A549 treated with AZD2906 at 1 μM for 4 hours (cell line): ENCODE measurements around the gene IL17C. TPM values are rescaled to one million over a fixed set of nuclear protein-coding genes. Genes with fewer than 3 reads are reported as not detected.

Source experiments
- total RNA-seq: library from RNA; stranded (reverse); fragments of 200-300 nt; extraction: Qiagen RNA extraction; gene quantifications from 5 replicates; pipeline ENCODE4 v1.2.3, GENCODE V29; 2022

IL17C gene, protein sequence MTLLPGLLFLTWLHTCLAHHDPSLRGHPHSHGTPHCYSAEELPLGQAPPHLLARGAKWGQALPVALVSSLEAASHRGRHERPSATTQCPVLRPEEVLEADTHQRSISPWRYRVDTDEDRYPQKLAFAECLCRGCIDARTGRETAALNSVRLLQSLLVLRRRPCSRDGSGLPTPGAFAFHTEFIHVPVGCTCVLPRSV
- 0.06 TPM in 1 of 5 replicates, not detected in the others for total RNA-seq

DNA sequence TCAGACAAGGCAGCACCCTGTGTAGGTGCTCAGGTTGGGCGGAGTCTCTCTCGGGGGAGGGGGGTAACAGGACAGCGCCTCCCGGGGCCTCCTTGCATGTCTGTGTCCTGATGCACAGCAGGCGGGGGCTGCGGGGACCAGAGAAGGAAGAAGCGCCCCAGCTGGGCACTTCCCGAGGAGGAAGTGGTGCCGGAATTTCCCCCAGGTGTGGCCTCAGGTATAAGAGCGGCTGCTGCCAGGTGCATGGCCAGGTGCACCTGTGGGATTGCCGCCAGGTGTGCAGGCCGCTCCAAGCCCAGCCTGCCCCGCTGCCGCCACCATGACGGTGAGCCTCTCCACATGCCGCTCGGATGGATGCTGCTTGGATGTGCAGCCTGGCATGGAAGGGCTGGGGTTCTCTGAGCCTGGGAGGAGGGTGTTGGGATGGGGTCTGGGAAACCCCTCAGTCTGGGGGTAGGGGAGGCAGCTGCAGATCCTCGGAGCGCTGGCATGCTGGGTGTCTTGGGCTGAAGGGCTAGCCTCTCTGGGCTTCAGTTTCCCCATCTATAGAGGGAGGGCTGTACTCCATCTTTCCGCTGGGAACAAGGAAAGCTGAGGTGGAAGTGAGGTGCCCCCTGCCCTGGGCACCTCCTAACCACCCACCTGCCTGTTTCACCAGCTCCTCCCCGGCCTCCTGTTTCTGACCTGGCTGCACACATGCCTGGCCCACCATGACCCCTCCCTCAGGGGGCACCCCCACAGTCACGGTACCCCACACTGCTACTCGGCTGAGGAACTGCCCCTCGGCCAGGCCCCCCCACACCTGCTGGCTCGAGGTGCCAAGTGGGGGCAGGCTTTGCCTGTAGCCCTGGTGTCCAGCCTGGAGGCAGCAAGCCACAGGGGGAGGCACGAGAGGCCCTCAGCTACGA is at the start of gene IL17C:
Gene IL17C (plus strand): TSS at position 250 of the 908 bp plus-strand sequence. CDS start 70 bp downstream, at position 320.

DNA sequence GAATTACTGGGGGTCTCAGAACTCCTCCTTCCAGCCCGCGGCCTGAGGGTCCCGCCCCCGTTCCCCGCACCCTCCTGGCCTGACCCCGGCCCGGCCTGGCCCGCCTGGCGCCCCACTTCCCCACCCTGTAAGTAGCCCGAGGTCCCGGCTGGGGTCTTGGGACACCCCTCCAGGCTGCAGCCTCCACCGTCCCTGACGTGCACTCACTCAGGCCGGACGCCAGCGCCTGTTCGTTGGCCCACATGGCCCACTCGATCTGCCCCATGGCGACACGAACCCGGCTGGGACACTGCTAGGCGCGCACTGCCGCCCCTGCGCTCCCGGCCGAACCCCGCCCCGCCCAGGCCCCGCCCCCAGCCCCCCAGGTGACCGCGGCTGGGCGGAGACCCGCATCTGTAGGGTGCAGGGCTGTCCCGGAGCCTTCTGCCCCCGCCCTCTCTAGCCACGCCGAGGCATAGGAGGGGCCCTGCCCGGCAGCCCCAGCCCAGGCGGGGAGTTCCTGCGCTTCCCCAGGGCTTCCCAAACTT is 12.4 kb downstream of the IL17C start, which contains the start of gene CYBA:
Gene CYBA (minus strand): TSS at position 305 of the 527 bp plus-strand sequence. CDS start 40 bp downstream, at position 265.

DNA sequence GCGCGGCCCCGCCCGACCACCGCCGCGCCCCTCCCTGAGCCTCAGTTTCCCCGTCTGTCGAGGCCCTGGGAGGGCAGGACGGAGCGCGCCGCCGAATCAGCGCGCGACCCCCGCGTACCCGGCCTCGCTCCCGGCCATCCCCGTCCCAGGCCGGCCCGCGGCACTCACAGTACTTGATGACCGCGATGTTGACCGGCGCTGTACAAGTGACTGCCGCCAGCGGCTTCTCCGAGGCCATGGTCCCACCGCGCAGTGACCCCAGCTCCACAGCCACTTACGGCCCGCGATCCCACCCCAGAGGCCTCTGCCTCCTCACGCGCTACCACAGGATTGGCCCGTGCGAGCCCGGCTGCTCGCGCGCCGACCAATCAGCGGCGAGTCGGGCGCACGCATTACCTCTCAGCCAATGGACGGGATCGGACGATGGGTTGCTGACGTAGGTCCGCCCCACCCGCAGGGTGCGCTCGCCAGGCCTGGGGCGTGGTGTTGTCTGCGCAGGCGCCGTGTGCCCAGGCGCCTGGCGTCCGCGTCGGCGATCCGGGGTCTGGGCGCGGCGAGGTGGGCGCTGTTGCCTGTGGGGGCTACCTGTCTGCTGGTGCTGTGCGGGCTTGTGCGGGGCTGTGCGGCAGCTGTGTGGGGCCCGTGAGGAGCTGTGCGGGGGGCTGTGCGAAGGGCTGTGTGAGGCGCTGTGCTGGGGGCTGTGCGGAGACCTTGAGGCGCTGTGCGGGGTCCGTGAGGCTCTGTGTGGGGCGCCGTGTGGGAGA is 24.7 kb downstream of the IL17C start, which contains the start of gene MVD:
Gene MVD (minus strand): TSS at position 249 of the 764 bp plus-strand sequence. CDS start 11 bp downstream, at position 238.

DNA sequence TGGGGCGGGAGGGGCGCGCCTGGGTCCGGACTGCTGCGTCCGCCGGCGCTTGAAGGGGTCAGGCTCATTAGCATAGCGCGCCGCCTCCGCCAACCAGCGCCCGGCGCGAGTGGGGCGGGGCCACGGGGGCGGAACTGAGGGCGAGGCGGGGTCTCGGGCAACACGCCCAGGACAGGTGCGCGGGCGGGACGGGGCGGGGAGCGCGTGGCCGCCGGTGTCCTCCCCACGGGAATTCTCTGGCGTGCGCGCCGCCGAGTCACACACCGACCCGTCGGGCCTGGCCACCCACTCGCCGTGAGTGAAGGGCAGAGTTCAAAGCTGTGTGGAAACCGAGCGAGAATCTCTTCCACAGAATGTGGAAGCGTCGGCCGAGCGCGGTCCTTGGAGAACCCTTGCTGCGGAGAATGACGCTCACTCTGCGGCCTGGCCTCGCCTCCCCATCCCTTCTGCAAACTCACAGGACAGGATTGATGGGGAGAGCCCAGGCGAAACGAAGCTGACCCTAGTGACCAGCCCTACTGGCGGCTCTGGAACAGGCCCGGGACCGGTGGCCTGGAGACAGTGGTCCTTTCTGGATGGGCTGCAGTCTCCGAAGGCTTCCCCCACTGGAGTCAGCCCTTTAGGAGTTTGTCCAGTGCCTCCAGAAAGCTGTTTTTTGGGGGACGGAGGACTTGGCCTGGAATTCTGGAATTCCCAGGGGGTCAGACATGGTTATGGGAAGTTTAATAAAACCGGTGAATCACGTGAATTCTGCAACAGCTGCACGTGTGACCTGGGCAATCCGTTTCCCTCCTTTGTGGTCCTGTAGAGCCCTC is 48.3 kb downstream of the IL17C start, which contains the start of gene SNAI3:
Gene SNAI3 (minus strand): TSS at position 69 of the 815 bp plus-strand sequence. CDS start 101 bp downstream, outside the sequence.

Other genes starting within 250 kb of the IL17C start
- 3.1 to 7.2 TPM (median 6.4 TPM) in 5 replicates for gene ZFPM1, start 185.3 kb upstream of the IL17C start, total RNA-seq
- gene ZC3H18, start 68.2 kb upstream of the IL17C start, total RNA-seq: 45.6 to 50.5 TPM (median 49.4 TPM) in 5 replicates
- gene CYBA, start 12.5 kb downstream of the IL17C start, total RNA-seq: 240 to 322 TPM (median 295 TPM) in 5 replicates
- gene MVD, start 24.5 kb downstream of the IL17C start, total RNA-seq: 16.3 to 22.5 TPM (median 20.7 TPM) in 5 replicates
- gene SNAI3, start 47.9 kb downstream of the IL17C start, total RNA-seq: 0.13 to 0.24 TPM (median 0.16 TPM) in 5 replicates
- gene RNF166, start 67.8 kb downstream of the IL17C start, total RNA-seq: 11.7 to 19.5 TPM (median 18.2 TPM) in 5 replicates
- 26.1 to 34.6 TPM (median 32.4 TPM) in 5 replicates for gene CTU2, start 67.9 kb downstream of the IL17C start, total RNA-seq
- 97.2 to 152 TPM (median 140 TPM) in 5 replicates for gene PIEZO1, start 146.6 kb downstream of the IL17C start, total RNA-seq
- 28.6 to 34.7 TPM (median 33.6 TPM) in 5 replicates for gene CDT1, start 165.2 kb downstream of the IL17C start, total RNA-seq
- 304 to 457 TPM (median 428 TPM) in 5 replicates for gene APRT, start 173.4 kb downstream of the IL17C start, total RNA-seq
- gene GALNS, start 218.4 kb downstream of the IL17C start, total RNA-seq: 36.5 to 51.7 TPM (median 50.2 TPM) in 5 replicates
- gene TRAPPC2L, start 218.6 kb downstream of the IL17C start, total RNA-seq: 102 to 113 TPM (median 107 TPM) in 5 replicates
- 0.08 to 0.11 TPM in 2 of 5 replicates, not detected in the others for gene PABPN1L, start 228.1 kb downstream of the IL17C start, total RNA-seq